IMR-90 (cell line): ENCODE measurements around the gene HTT. TPM values are rescaled to one million over a fixed set of nuclear protein-coding genes. Genes with fewer than 3 reads are reported as not detected.

Source experiments
- ATAC-seq: fragments of 200-7000 bp; cut with Tn5 transposase; 2 replicates; pipeline ENCODE4 v1.9.1; 2020; ENCODE audit warnings: low read depth, mild to moderate bottlenecking, moderate library complexity
- BruUV-seq: library from RNA; stranded (reverse); fragments of 400-500 nt; replicated peaks from 2 replicates; lab custom pipeline; 2021; lab: Mats Ljungman, UMichigan
- CTCF ChIA-PET: fragments of 300-600 bp; formaldehyde crosslinking; extraction: SDS; loops from one replicate; lab custom pipeline; 2021; ENCODE audit warnings: antibody characterized with exemption; lab: Yijun Ruan, JAX
- POLR2A ChIA-PET: fragments of 300-600 bp; sonication (Branson Sonifier 250); formaldehyde crosslinking; loops from one replicate; lab custom pipeline; 2022; ENCODE audit warnings: antibody characterized with exemption; ENCODE audit not compliant: unreplicated experiment; lab: Charles Lee
- DNase-seq: peaks from one replicate; pipeline ENCODE4 v3.0.0; 2013
- H2AFZ ChIP-seq: replicated peaks from 2 replicates; pipeline ENCODE3; 2013; ENCODE audit warnings: low read length, mild to moderate bottlenecking; ENCODE audit not compliant: poor library complexity
- H2AK5ac ChIP-seq: 2 replicates; pipeline ENCODE4 v1.6.1; 2013; ENCODE audit warnings: low read depth, low read length, inconsistent platforms
- H2AK9ac ChIP-seq: replicated peaks from 2 replicates; pipeline ENCODE3; 2013; ENCODE audit warnings: mild to moderate bottlenecking, low read depth, low read length, moderate library complexity; ENCODE audit not compliant: poor library complexity
- H2BK120ac ChIP-seq: 2 replicates; pipeline ENCODE4 v1.6.1; 2013; ENCODE audit warnings: low read depth, low read length, inconsistent platforms
- H2BK15ac ChIP-seq: 3 replicates; pipeline ENCODE4 v1.6.1; 2013; ENCODE audit warnings: low read depth, low read length, inconsistent platforms
- H2BK20ac ChIP-seq: 2 replicates; pipeline ENCODE4 v1.6.1; 2013; ENCODE audit warnings: low read depth, mild to moderate bottlenecking, inconsistent platforms, low read length, moderate library complexity
- H2BK5ac ChIP-seq: 2 replicates; pipeline ENCODE4 v1.6.1; 2013; ENCODE audit warnings: mild to moderate bottlenecking, low read depth, low read length, inconsistent platforms; ENCODE audit not compliant: poor library complexity, severe bottlenecking
- H3K14ac ChIP-seq: replicated peaks from 2 replicates; pipeline ENCODE4 v1.6.1; 2013; ENCODE audit warnings: low read depth, low read length, inconsistent platforms
- H3K18ac ChIP-seq: 2 replicates; pipeline ENCODE4 v1.6.1; 2013; ENCODE audit warnings: low read depth, low read length, control low read depth
- H3K23ac ChIP-seq: 2 replicates; pipeline ENCODE4 v1.6.1; 2013; ENCODE audit warnings: low read depth, low read length, inconsistent platforms
- H3K27ac ChIP-seq: 2 replicates; pipeline ENCODE4 v1.5.1; 2013; ENCODE audit warnings: mild to moderate bottlenecking, control low read depth, low read length; ENCODE audit not compliant: insufficient read depth
- H3K27me3 ChIP-seq: 2 replicates; pipeline ENCODE4 v1.6.1; 2013; ENCODE audit warnings: low read length; ENCODE audit not compliant: control insufficient read depth, insufficient read depth
- H3K36me3 ChIP-seq: 2 replicates; pipeline ENCODE4 v1.6.1; 2013; ENCODE audit warnings: low read length, mixed read lengths; ENCODE audit not compliant: control insufficient read depth, insufficient read depth
- H3K4ac ChIP-seq: 2 replicates; pipeline ENCODE4 v1.6.1; 2013; ENCODE audit warnings: low read depth, low read length, inconsistent platforms
- H3K4me1 ChIP-seq: 2 replicates; pipeline ENCODE4 v1.6.1; 2013; ENCODE audit warnings: low read length, mixed read lengths; ENCODE audit not compliant: control insufficient read depth, insufficient read depth
- H3K4me2 ChIP-seq: 2 replicates; pipeline ENCODE4 v1.6.1; 2013; ENCODE audit warnings: low read depth, mild to moderate bottlenecking, control low read depth, low read length, moderate library complexity
- H3K4me3 ChIP-seq: 2 replicates; pipeline ENCODE4 v1.5.1; 2013; ENCODE audit warnings: low read depth, mild to moderate bottlenecking, control low read depth, low read length, moderate library complexity; ENCODE audit not compliant: insufficient read depth
- H3K56ac ChIP-seq: 2 replicates; pipeline ENCODE4 v1.6.1; 2013; ENCODE audit warnings: low read length, inconsistent platforms; ENCODE audit not compliant: insufficient read depth; ENCODE audit errors: extremely low read depth
- H3K79me1 ChIP-seq, 2 experiments: 2 replicates each; pipeline ENCODE4 v1.6.1; 2013; ENCODE audit warnings: low read length in 2 of 2, inconsistent platforms in 1 of 2, low read depth in 1 of 2
- H3K9ac ChIP-seq: 2 replicates; pipeline ENCODE4 v1.6.1; 2013; ENCODE audit warnings: low read depth, low read length, control low read depth
- H3K9me1 ChIP-seq: 2 replicates; pipeline ENCODE4 v1.6.1; 2013; ENCODE audit warnings: low read length, inconsistent platforms; ENCODE audit not compliant: insufficient read depth
- H3K9me3 ChIP-seq: 2 replicates; pipeline ENCODE4 v1.6.1; 2013; ENCODE audit warnings: low read length; ENCODE audit not compliant: control insufficient read depth, insufficient read depth
- H4K20me1 ChIP-seq: 2 replicates; pipeline ENCODE4 v1.6.1; 2013; ENCODE audit warnings: low read length, inconsistent platforms; ENCODE audit not compliant: insufficient read depth
- H4K5ac ChIP-seq: 2 replicates; pipeline ENCODE4 v1.6.1; 2013; ENCODE audit warnings: mild to moderate bottlenecking, low read depth, low read length, control low read depth
- H4K8ac ChIP-seq, 2 experiments: 2 replicates each; pipeline ENCODE4 v1.6.1; 2013; ENCODE audit warnings: low read depth in 2 of 2, low read length in 2 of 2, control low read depth in 1 of 2, inconsistent platforms in 1 of 2
- H4K91ac ChIP-seq: 2 replicates; pipeline ENCODE4 v1.6.1; 2013; ENCODE audit warnings: low read depth, low read length, inconsistent platforms; ENCODE audit not compliant: insufficient read depth
- BHLHE40 ChIP-seq: fragments of 150-350 bp; IDR thresholded peaks from 2 replicates; pipeline ENCODE4 v1.6.1; 2016; ENCODE audit warnings: mild to moderate bottlenecking, low read depth, low read length
- CEBPB ChIP-seq: IDR thresholded peaks from 2 replicates; pipeline ENCODE4 v1.6.1; 2012; ENCODE audit warnings: low read depth, low read length, improper control_type of control experiment
- CHD1 ChIP-seq: IDR thresholded peaks from 2 replicates; pipeline ENCODE4 v1.6.1; 2012; ENCODE audit warnings: low read depth, low read length, improper control_type of control experiment
- CTCF ChIP-seq: conservative IDR thresholded peaks from 2 replicates; pipeline ENCODE4 v1.5.1; 2012; ENCODE audit warnings: mild to moderate bottlenecking, low read depth, low read length, improper control_type of control experiment
- FOS ChIP-seq: fragments of 150-350 bp; IDR thresholded peaks from 2 replicates; pipeline ENCODE4 v1.6.1; 2016; ENCODE audit warnings: low read depth, low read length
- MAFK ChIP-seq: IDR thresholded peaks from 2 replicates; pipeline ENCODE4 v1.6.1; 2012; ENCODE audit warnings: low read depth, low read length, improper control_type of control experiment
- MAZ ChIP-seq: IDR thresholded peaks from 2 replicates; pipeline ENCODE4 v1.6.1; 2012; ENCODE audit warnings: low read depth, mild to moderate bottlenecking, low read length, improper control_type of control experiment, moderate library complexity, borderline replicate concordance
- NFE2L2 ChIP-seq: fragments of 150-350 bp; IDR thresholded peaks from 2 replicates; pipeline ENCODE4 v1.6.1; 2016; ENCODE audit warnings: low read depth, mild to moderate bottlenecking, low read length
- POLR2A ChIP-seq: IDR thresholded peaks from 2 replicates; pipeline ENCODE4 v1.6.1; 2012; ENCODE audit warnings: mild to moderate bottlenecking, low read depth, low read length
- RCOR1 ChIP-seq: IDR thresholded peaks from 2 replicates; pipeline ENCODE4 v1.6.1; 2012; ENCODE audit warnings: mild to moderate bottlenecking, low read length, improper control_type of control experiment; ENCODE audit not compliant: insufficient replicate concordance
- RFX5 ChIP-seq: IDR thresholded peaks from 2 replicates; pipeline ENCODE4 v1.8.0; 2012; ENCODE audit warnings: low read depth, mild to moderate bottlenecking, low read length, moderate library complexity
- SMC3 ChIP-seq: fragments of 150-350 bp; IDR thresholded peaks from 2 replicates; pipeline ENCODE4 v1.6.1; 2016; ENCODE audit warnings: low read depth, mild to moderate bottlenecking, antibody characterized with exemption, low read length, moderate library complexity
- WGBS, 2 experiments: methylation state at CpG; one replicate each; pipeline versions ENCODE4 v1.1.5 to v1.1.7; 2013; ENCODE audit warnings: missing lambda C conversion rate in 2 of 2; ENCODE audit not compliant: insufficient read length in 1 of 2; ENCODE audit errors: extremely low coverage in 2 of 2; 5-methylcytosine and 5-hydroxymethylcytosine counted together
- dilution Hi-C: fragments of 300-500 bp; cut with HindIII; formaldehyde crosslinking; loops from one replicate; pipeline ENCODE4 v1.14.3; 2018; ENCODE audit warnings: low sequenced_read_pairs; ENCODE audit not compliant: unreplicated experiment
- in situ Hi-C: fragments of 300-500 bp; cut with MboI; formaldehyde crosslinking; loops from 3 replicates; pipeline ENCODE4 v1.14.3; 2019; ENCODE audit warnings: low sequenced_read_pairs, inconsistent platforms, mixed read lengths
- intact Hi-C: fragments of 100-400 bp; cut with micrococcal nuclease; formaldehyde crosslinking; loops from 2 replicates; pipeline ENCODE4 v1.10.0; 2022
- polyA plus RNA-seq, 3 experiments: library from polyadenylated mRNA; depleted of rRNA; stranded (reverse); fragments of >200 nt; gene quantifications; 2 replicates each; pipeline ENCODE4 v1.2.3, GENCODE V29; 2012; ENCODE audit warnings: low replicate concordance in 1 of 3
- total RNA-seq: library from RNA; depleted of rRNA; stranded (reverse); fragments of >200 nt; gene quantifications from 2 replicates; pipeline ENCODE4 v1.2.3, GENCODE V29; 2012

The HTT gene
- total and polyA plus RNA-seq, 2 of the 4 experiments (the other 2 are of a cell fraction) = 11.6 to 14.3 TPM

GRCh38 chr4:3198906-3199305, 124.4 kb downstream of the HTT start:
- H3K4ac ChIP-seq = no peak overlapping the region
- no peak overlapping the region for H3K4me2 ChIP-seq
- H3K27ac ChIP-seq = no peak overlapping the region
- 92% methylated on average over 2 of the region's 12 CpGs; no CpG with 5 or more reads in 1 of the 2 experiments for WGBS, 2 experiments
- intact Hi-C loops = no loop called here
- no peak overlapping the region for H2BK20ac ChIP-seq
- peaks cover 16% of the 10 kb centered on the region for H3K9me1 ChIP-seq
- peaks cover 14% of the 10 kb centered on the region for H3K4me1 ChIP-seq
- peaks cover 26% of the 10 kb centered on the region for H3K36me3 ChIP-seq
- H2AK5ac ChIP-seq = no peak overlapping the region
- no peak overlapping the region for H4K8ac ChIP-seq
- H3K56ac ChIP-seq = no peak overlapping the region
- H3K27me3 ChIP-seq = no peaks in the 10 kb centered on the region
- no peaks in the 10 kb centered on the region for H3K9me3 ChIP-seq
- no peak overlapping the region for H3K14ac ChIP-seq
- CTCF ChIA-PET = no interaction called here
- H2BK5ac ChIP-seq = no peak overlapping the region
- no peak overlapping the region for H3K4me3 ChIP-seq
- H4K91ac ChIP-seq = no peak overlapping the region
- H2AK9ac ChIP-seq = no peak overlapping the region
- TF ChIP-seq CEBPB (no peak), MAZ (no peak), MAFK (no peak), FOS (no peak), RCOR1 (no peak), SMC3 (no peak), CTCF (no peak), BHLHE40 (no peak), POLR2A (no peak), NFE2L2 (no peak), RFX5 (no peak), CHD1 (no peak)
- H3K79me1 ChIP-seq = peaks cover 0 to 18% of the 10 kb centered on the region in 2 experiments; a peak in 3 of 4 replicates
- no peak overlapping the region for H2BK120ac ChIP-seq
- no TSS peak for BruUV-seq
- H2AFZ ChIP-seq = no peak overlapping the region
- peaks cover 10% of the 10 kb centered on the region; the same call in 1 of the 2 replicates for H4K20me1 ChIP-seq
- dilution Hi-C loops = no loop called here
- no peak overlapping the region for H3K9ac ChIP-seq
- no peak overlapping the region for H3K23ac ChIP-seq
- in situ Hi-C loops = no loop called here
- ATAC-seq (no peak), DNase-seq (no peak)
- H3K18ac ChIP-seq = no peak overlapping the region
- H2BK15ac ChIP-seq = no peak overlapping the region
- H4K5ac ChIP-seq = no peak overlapping the region
- POLR2A ChIA-PET = no interaction called here
